PC-9 (cell line): ENCODE results near the gene SH3BP5L.

ENCODE experiments used
- CTCF ChIP-seq: fragments of 200-600 bp; sonication (generic); conservative IDR thresholded peaks from 2 replicates; pipeline ENCODE4 v1.6.1; 2017; ENCODE audit warnings: mixed run types, antibody characterized with exemption, mild to moderate bottlenecking, moderate library complexity
- EZH2 ChIP-seq: fragments of 200-600 bp; sonication (generic); IDR thresholded peaks from 2 replicates; pipeline ENCODE4 v1.8.0; 2017; ENCODE audit warnings: antibody characterized with exemption, low read depth

- TF ChIP-seq CTCF = no peak
- no peak for TF ChIP-seq EZH2
Measured at GRCh38 chr1:248849637-248850036, 23.9 kb upstream of the SH3BP5L start.
